Stimulated activated naive CD8-positive, alpha-beta T cell treated with anti-CD3 and anti-CD28 coated beads, Interleukin-15, amount 100 ng/mL, for 72 hours (primary cell): ENCODE measurements around the gene TMCC1.
A peak's percentile ranks its signal among the peaks of the same experiment; 100 is the strongest.
"Not testable (repeated sequence)": the region's sequence is repeated elsewhere in the genome, so short reads cannot be mapped to it uniquely, and the experiment has no call there.

ENCODE experiments used
- ATAC-seq: fragments of 150-1000 bp; cut with Tn5 transposase; 2 replicates; pipeline ENCODE4 v1.10.0; 2021; ENCODE audit warnings: mild to moderate bottlenecking, moderate library complexity
- DNase-seq, 2 donors: peaks; one replicate each; pipeline ENCODE4 v3.0.0; 2021 to 2022
- H3K27ac Mint-ChIP-seq, 2 donors: one replicate each; pipeline ENCODE4 v1.8.0; 2022; ENCODE audit warnings: mild to moderate bottlenecking in 2 of 2, mixed read lengths in 2 of 2, moderate library complexity in 2 of 2
- H3K27me3 Mint-ChIP-seq: one replicate; pipeline ENCODE4 v1.8.0; 2022; ENCODE audit warnings: mixed read lengths
- H3K4me1 Mint-ChIP-seq: one replicate; pipeline ENCODE4 v1.8.0; 2022; ENCODE audit warnings: mild to moderate bottlenecking, mixed read lengths
- H3K4me3 Mint-ChIP-seq, 2 donors: one replicate each; pipeline ENCODE4 v1.8.0; 2022; ENCODE audit warnings: mild to moderate bottlenecking in 2 of 2, mixed read lengths in 2 of 2, moderate library complexity in 1 of 2
- H3K9me3 Mint-ChIP-seq, 2 donors: one replicate each; pipeline ENCODE4 v1.8.0; 2022; ENCODE audit warnings: mixed read lengths in 2 of 2

TMCC1 gene

GRCh38 chr3:129778871-129779270, 114.6 kb downstream of the TMCC1 start:
- no peaks in the 10 kb centered on the region for H3K4me1 Mint-ChIP-seq
- no peaks in the 10 kb centered on the region for H3K9me3 Mint-ChIP-seq
- no peak overlapping the region for H3K27ac Mint-ChIP-seq
- ATAC-seq (no peak), DNase-seq (no peak)
- H3K4me3 Mint-ChIP-seq = no peak overlapping the region
- H3K27me3 Mint-ChIP-seq = no peaks in the 10 kb centered on the region

GRCh38 chr3:129777806-129778205, 115.7 kb downstream of the TMCC1 start:
- H3K27me3 Mint-ChIP-seq = no peaks in the 10 kb centered on the region
- no peak overlapping the region for H3K4me3 Mint-ChIP-seq
- DNase-seq (no peak), ATAC-seq (no peak)
- H3K9me3 Mint-ChIP-seq = no peaks in the 10 kb centered on the region
- no peaks in the 10 kb centered on the region for H3K4me1 Mint-ChIP-seq
- H3K27ac Mint-ChIP-seq = no peak overlapping the region

DNA sequence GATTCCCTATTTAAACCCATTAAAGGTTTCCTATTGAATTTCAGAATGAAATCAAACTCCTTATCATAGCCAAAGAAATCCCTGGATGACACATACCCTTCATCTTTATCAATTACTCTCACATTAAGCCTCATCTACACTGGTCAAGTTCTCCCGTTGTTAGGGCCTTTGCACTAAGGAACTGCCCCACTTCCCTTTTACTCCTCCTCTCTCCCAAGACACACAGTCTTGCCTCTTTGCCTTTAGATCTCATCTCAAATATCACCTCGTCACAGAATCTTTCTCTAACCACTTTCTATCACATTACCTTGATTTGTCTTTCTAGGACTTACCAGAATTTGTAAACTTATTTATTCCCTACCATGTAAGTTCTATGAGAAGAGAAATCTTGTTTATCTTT, 117.6 kb downstream of the TMCC1 start:
- no peaks in the 10 kb centered on the region for H3K27me3 Mint-ChIP-seq
- H3K27ac Mint-ChIP-seq = no peak overlapping the region
- H3K4me3 Mint-ChIP-seq = no peak overlapping the region
- no peaks in the 10 kb centered on the region for H3K4me1 Mint-ChIP-seq
- H3K9me3 Mint-ChIP-seq = no peaks in the 10 kb centered on the region
- no peak for DNase-seq
- ATAC-seq = no peak

DNA sequence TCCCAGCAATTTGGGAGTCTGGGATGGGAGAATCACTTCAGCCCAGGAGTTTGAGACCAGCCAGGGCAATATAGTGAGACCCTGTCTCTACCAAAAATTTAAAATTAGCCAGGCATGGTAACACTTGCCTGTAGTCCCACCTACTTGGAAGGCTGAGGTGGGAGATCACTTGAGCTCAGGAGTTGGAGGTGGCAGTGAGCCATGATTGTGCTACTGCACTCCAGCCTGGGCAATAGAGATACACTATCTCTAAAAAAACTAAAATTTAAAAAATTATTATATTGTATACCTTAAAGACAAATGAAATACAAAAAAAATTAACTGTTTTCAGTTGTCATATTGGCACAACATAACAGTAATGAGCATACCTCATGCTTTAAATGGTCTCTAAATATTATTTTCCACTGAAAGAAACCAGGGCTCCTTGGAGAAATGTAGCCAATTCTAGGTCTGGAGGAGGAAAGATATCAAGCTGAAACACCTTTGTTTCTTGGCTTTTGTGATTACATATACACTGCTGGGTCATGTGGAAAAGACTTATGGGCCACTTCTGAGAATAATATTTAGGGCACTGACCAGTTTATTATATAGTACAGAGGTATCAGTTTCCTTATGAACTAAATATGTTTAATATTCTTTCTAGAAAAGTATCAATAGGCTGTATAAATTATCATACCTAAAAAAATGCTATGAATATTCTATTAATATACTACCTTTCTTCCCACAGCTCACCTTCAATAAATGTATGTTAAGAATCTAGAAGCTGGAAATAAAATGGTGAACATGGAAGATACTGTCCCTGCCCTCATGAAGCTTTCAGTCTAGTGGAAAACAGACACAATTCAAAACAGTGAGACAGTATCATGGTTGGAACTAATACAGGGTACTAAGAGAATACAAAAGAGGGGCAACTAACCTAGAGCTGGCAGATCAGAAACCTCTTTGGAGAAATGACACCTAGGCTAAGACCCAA, 119.5 kb downstream of the TMCC1 start:
- ATAC-seq (no peak), DNase-seq (no peak)
- no peaks in the 10 kb centered on the region for H3K4me1 Mint-ChIP-seq
- H3K27ac Mint-ChIP-seq = no peak overlapping the region
- H3K9me3 Mint-ChIP-seq = no peaks in the 10 kb centered on the region
- no peaks in the 10 kb centered on the region for H3K27me3 Mint-ChIP-seq
- H3K4me3 Mint-ChIP-seq = no peak overlapping the region

GRCh38 chr3:129770604-129771003, 122.9 kb downstream of the TMCC1 start:
- Mint-ChIP-seq H3K9me3 (no peaks in the 10 kb centered on the region), H3K4me1 (no peaks in the 10 kb centered on the region), H3K27me3 (no peaks in the 10 kb centered on the region), H3K27ac (no peak overlapping the region), H3K4me3 (no peak overlapping the region)
- no peak for DNase-seq
- ATAC-seq = no peak

- Mint-ChIP-seq H3K27me3 (no peaks in the 10 kb centered on the region), H3K9me3 (no peaks in the 10 kb centered on the region), H3K4me3 (no peak overlapping the region), H3K4me1 (no peaks in the 10 kb centered on the region), H3K27ac (no peak overlapping the region)
- DNase-seq (no peak), ATAC-seq (no peak)
Observed at GRCh38 chr3:129769616-129770015, 123.9 kb downstream of the TMCC1 start.

- DNase-seq (no peak), ATAC-seq (no peak)
- H3K4me3 Mint-ChIP-seq = no peak overlapping the region
- no peaks in the 10 kb centered on the region for H3K27me3 Mint-ChIP-seq
- no peaks in the 10 kb centered on the region for H3K4me1 Mint-ChIP-seq
- no peaks in the 10 kb centered on the region for H3K9me3 Mint-ChIP-seq
- no peak overlapping the region for H3K27ac Mint-ChIP-seq
Observed at GRCh38 chr3:129768728-129769127, 124.8 kb downstream of the TMCC1 start.

DNA sequence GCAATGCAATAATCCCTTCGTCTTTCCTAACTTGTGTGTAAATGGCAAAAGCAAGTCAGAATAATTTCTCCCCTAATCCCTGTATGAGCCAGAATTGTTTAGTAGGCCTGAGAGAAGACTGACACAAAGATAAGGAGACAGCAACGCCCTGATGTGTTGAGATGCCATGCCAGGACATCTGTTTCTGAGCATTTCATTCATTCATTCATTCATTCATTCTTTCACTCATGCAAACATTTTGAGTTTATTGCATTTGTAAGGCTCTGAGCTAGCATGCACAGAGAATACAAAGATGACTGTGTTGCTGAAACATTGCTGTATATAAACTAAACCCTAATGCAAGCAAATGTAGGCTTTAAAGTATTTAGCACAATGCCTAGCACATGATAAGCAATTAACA, 127.4 kb downstream of the TMCC1 start:
- Mint-ChIP-seq H3K9me3 (no peaks in the 10 kb centered on the region), H3K27me3 (no peaks in the 10 kb centered on the region), H3K4me1 (no peaks in the 10 kb centered on the region), H3K4me3 (no peak overlapping the region), H3K27ac (no peak overlapping the region)
- no peak for DNase-seq
- no peak for ATAC-seq

DNA sequence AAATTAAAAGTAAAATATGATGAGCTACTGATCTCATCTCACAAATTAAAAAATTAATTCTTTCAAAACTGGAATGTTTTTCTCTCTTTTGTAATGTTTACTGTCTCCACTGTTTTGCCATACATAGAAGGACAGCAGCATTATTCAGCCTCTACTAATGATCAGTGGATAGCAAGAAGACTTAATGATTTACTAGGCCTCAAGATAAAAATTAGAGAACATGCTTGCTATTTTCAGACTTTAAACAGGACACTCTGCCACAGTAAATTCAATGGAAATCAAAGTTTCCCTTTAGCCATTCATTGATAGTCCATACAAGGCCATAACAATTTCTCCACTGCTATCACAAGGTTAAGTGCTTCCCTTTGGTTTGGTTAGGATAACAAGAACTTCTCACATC, 129.4 kb downstream of the TMCC1 start:
- DNase-seq (no peak), ATAC-seq (no peak)
- Mint-ChIP-seq H3K27ac (no peak overlapping the region), H3K9me3 (no peaks in the 10 kb centered on the region), H3K4me3 (no peak overlapping the region), H3K4me1 (peaks cover 2% of the 10 kb centered on the region), H3K27me3 (no peaks in the 10 kb centered on the region)

DNA sequence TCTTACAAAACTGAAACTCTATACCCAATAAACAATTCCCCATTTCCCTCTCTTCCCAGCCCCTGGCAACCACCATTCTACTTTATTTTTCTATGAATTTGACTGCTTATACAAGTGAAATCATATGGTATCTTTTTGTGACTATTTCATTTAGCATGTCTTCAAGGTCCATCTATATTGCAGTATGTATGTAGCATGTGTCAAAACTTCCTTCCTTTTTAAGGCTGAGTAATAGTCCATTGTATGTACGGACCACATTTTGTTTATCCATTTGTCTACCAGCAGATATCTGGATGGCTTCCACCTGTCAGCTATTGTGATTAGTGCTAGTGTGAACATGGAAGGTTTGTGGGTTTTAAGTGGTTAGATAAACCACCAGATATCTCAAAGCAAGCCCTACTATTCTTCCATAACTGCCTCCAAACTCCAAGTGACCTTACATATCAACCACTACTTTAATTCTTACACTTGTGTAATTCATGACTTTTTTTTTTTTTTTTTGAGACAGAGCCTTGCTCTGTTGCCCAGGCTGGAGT, 134.7 kb downstream of the TMCC1 start:
- DNase-seq (no peak), ATAC-seq (no peak)
- peaks cover 6% of the 10 kb centered on the region for H3K4me1 Mint-ChIP-seq
- H3K9me3 Mint-ChIP-seq = peaks cover 6 to 8% of the 10 kb centered on the region in 2 donors
- H3K4me3 Mint-ChIP-seq = no peak overlapping the region
- no peak overlapping the region for H3K27ac Mint-ChIP-seq
- no peaks in the 10 kb centered on the region for H3K27me3 Mint-ChIP-seq

- no peak overlapping the region for H3K27ac Mint-ChIP-seq
- ATAC-seq (no peak), DNase-seq (no peak)
- H3K4me1 Mint-ChIP-seq = peaks cover 6% of the 10 kb centered on the region
- H3K9me3 Mint-ChIP-seq = peaks cover 9 to 13% of the 10 kb centered on the region in 2 donors
- H3K4me3 Mint-ChIP-seq = no peak overlapping the region
- H3K27me3 Mint-ChIP-seq = no peaks in the 10 kb centered on the region
Observed at GRCh38 chr3:129758306-129758705, 135.2 kb downstream of the TMCC1 start.

DNA sequence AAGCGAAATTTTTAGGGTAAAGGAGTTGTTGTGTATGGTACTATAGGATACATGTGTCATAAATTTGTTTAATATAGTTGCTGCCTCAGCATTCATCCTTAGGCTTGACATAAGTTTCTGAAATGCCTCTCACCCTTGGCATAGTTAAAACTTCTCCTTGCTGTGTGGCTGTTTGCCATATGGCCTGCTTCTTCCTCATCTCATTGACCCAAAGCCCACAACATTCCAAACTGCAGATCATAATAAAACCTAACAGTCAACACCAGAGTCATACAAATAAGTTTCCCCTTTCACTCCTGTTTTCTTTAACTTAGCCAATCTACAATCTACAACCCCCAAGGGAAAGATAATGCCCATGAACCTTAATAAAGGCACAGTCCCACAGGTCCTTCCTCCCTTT, 136.6 kb downstream of the TMCC1 start:
- DNase-seq (no peak), ATAC-seq (no peak)
- Mint-ChIP-seq H3K27ac (no peak overlapping the region), H3K9me3 (peaks cover 18 to 22% of the 10 kb centered on the region in 2 donors), H3K4me1 (peaks cover 6% of the 10 kb centered on the region), H3K4me3 (no peak overlapping the region), H3K27me3 (no peaks in the 10 kb centered on the region)

DNA sequence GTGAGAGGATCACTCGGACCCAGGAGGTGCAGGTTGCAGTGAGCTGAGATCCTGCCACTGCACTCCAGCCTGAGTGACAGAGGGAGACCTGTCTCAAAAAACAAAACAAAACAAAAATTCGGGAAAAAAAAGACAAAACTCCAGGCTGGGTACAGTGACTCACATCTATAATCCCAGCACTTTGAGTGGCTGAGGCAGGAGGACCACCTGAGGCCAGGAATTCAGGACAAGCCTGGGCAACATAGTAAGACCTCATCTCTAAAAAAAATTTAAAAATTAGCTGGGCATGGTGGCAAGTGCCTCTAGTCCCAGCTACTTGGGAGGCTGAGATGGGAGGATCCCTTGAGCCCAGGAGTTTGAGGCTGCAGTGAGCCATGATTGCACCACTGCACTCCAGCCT, 142.4 kb downstream of the TMCC1 start:
- not testable (repeated sequence) for H3K27me3 Mint-ChIP-seq, H3K4me3 Mint-ChIP-seq, ATAC-seq, DNase-seq, H3K4me1 Mint-ChIP-seq, H3K27ac Mint-ChIP-seq
- peaks cover 18 to 22% of the 10 kb centered on the region in 2 donors for H3K9me3 Mint-ChIP-seq

GRCh38 chr3:129749692-129750091, 143.8 kb downstream of the TMCC1 start:
- no peak for DNase-seq
- H3K9me3 Mint-ChIP-seq = peaks cover 18 to 22% of the 10 kb centered on the region in 2 donors
- H3K27me3 Mint-ChIP-seq = no peaks in the 10 kb centered on the region
- peak; percentile 84 for ATAC-seq
- no peak overlapping the region for H3K4me3 Mint-ChIP-seq
- no peak overlapping the region for H3K27ac Mint-ChIP-seq
- peaks cover 4% of the 10 kb centered on the region for H3K4me1 Mint-ChIP-seq

- Mint-ChIP-seq H3K27me3 (no peaks in the 10 kb centered on the region), H3K9me3 (peaks cover 6 to 7% of the 10 kb centered on the region in 2 donors)
- peak; percentile 60 for ATAC-seq
Observed at GRCh38 chr3:129747992-129748391, 145.5 kb downstream of the TMCC1 start.

GRCh38 chr3:129747136-129747535, 146.4 kb downstream of the TMCC1 start:
- Mint-ChIP-seq H3K4me1 (peaks cover 14% of the 10 kb centered on the region), H3K27ac (no peak overlapping the region), H3K4me3 (no peak overlapping the region), H3K27me3 (no peaks in the 10 kb centered on the region), H3K9me3 (no peaks in the 10 kb centered on the region)
- no peak for ATAC-seq
- no peak for DNase-seq

More at GRCh38 chr3:129747992-129748391, 145.5 kb downstream of the TMCC1 start:
- H3K4me1 Mint-ChIP-seq = peaks cover 6% of the 10 kb centered on the region
- peak overlapping the region in 1 of 2 donors; percentile 55 for H3K27ac Mint-ChIP-seq
- no peak for DNase-seq
- no peak overlapping the region for H3K4me3 Mint-ChIP-seq
